Measurements from ENCODE around the gene ACSL1. TPM values are rescaled to one million over a fixed set of nuclear protein-coding genes. Genes with fewer than 3 reads are reported as not detected.
"Not testable (repeated sequence)": the region's sequence is repeated elsewhere in the genome, so short reads cannot be mapped to it uniquely, and the experiment has no call there.

The ACSL1 gene
- total RNA-seq, 2 donors from 2014 or later: 13.2 to 22.2 TPM

GRCh38 chr4:184850018-184850417 lies 24.2 kb upstream of the ACSL1 start:
- Mint-ChIP-seq H3K27me3 (peaks cover 14% of the 10 kb centered on the region), H3K36me3 (ENCODE audit: low read depth) (no peaks in the 10 kb centered on the region), H3K4me3 (no peak overlapping the region), H3K4me1 (peaks cover 7% of the 10 kb centered on the region), H3K27ac (no peak overlapping the region), H3K9me3 (no peaks in the 10 kb centered on the region)
- no peak for ATAC-seq (replicated peaks)

- Mint-ChIP-seq H3K27me3 (peaks cover 16% of the 10 kb centered on the region), H3K4me1 (peaks cover 7% of the 10 kb centered on the region), H3K36me3 (ENCODE audit: low read depth) (no peaks in the 10 kb centered on the region), H3K4me3 (peak overlapping the region; percentile 45), H3K9me3 (no peaks in the 10 kb centered on the region), H3K27ac (peak overlapping the region; percentile 61)
- ATAC-seq (replicated peaks): peak; percentile 81
Observed at GRCh38 chr4:184849185-184849584, 23.4 kb upstream of the ACSL1 start.

- no peak overlapping the region for H3K4me3 Mint-ChIP-seq
- no peaks in the 10 kb centered on the region for H3K9me3 Mint-ChIP-seq
- peaks cover 10% of the 10 kb centered on the region for H3K4me1 Mint-ChIP-seq
- peak; percentile 51 for ATAC-seq (replicated peaks)
- H3K36me3 Mint-ChIP-seq (ENCODE audit: low read depth): no peaks in the 10 kb centered on the region
- H3K27ac Mint-ChIP-seq: peak overlapping the region; percentile 61
- peaks cover 21% of the 10 kb centered on the region for H3K27me3 Mint-ChIP-seq
Observed at GRCh38 chr4:184848510-184848909, 22.7 kb upstream of the ACSL1 start.

- Mint-ChIP-seq H3K27me3 (peaks cover 25% of the 10 kb centered on the region), H3K4me1 (peaks cover 10% of the 10 kb centered on the region), H3K4me3 (no peak overlapping the region), H3K27ac (no peak overlapping the region), H3K36me3 (ENCODE audit: low read depth) (no peaks in the 10 kb centered on the region), H3K9me3 (no peaks in the 10 kb centered on the region)
- no peak for ATAC-seq (replicated peaks)
Observed at GRCh38 chr4:184846531-184846930, 20.8 kb upstream of the ACSL1 start.

GRCh38 chr4:184845367-184846021 lies 19.7 kb upstream of the ACSL1 start:
- H3K4me3 Mint-ChIP-seq: no peak overlapping the region
- no peaks in the 10 kb centered on the region for H3K36me3 Mint-ChIP-seq (ENCODE audit: low read depth)
- H3K27me3 Mint-ChIP-seq: peaks cover 31% of the 10 kb centered on the region
- no peaks in the 10 kb centered on the region for H3K9me3 Mint-ChIP-seq
- no peak overlapping the region for H3K27ac Mint-ChIP-seq
- H3K4me1 Mint-ChIP-seq: peaks cover 10% of the 10 kb centered on the region
- ATAC-seq (replicated peaks): peak; percentile 10

- no peak overlapping the region for H3K27ac Mint-ChIP-seq
- peaks cover 10% of the 10 kb centered on the region for H3K4me1 Mint-ChIP-seq
- no peak for ATAC-seq (replicated peaks)
- H3K4me3 Mint-ChIP-seq: no peak overlapping the region
- no peaks in the 10 kb centered on the region for H3K9me3 Mint-ChIP-seq
- peaks cover 31% of the 10 kb centered on the region for H3K27me3 Mint-ChIP-seq
- H3K36me3 Mint-ChIP-seq (ENCODE audit: low read depth): no peaks in the 10 kb centered on the region
Observed at GRCh38 chr4:184844742-184845141, 19.0 kb upstream of the ACSL1 start.

GRCh38 chr4:184843984-184844554 lies 18.3 kb upstream of the ACSL1 start:
- H3K36me3 Mint-ChIP-seq (ENCODE audit: low read depth): no peaks in the 10 kb centered on the region
- H3K9me3 Mint-ChIP-seq: no peaks in the 10 kb centered on the region
- H3K27me3 Mint-ChIP-seq: peaks cover 31% of the 10 kb centered on the region
- peak overlapping the region; percentile 17 for H3K4me3 Mint-ChIP-seq
- ATAC-seq (replicated peaks): peak; percentile 83
- H3K4me1 Mint-ChIP-seq: peaks cover 10% of the 10 kb centered on the region
- no peak overlapping the region for H3K27ac Mint-ChIP-seq

- not testable (repeated sequence) for H3K4me3 Mint-ChIP-seq; H3K4me1 Mint-ChIP-seq; ATAC-seq (replicated peaks)
Observed at GRCh38 chr4:184839075-184839399, 13.3 kb upstream of the ACSL1 start.

GRCh38 chr4:184838249-184839074 lies 12.7 kb upstream of the ACSL1 start:
- no peak for ATAC-seq (replicated peaks)
- no peaks in the 10 kb centered on the region for H3K36me3 Mint-ChIP-seq (ENCODE audit: low read depth)
- H3K27ac Mint-ChIP-seq: no peak overlapping the region
- no peaks in the 10 kb centered on the region for H3K9me3 Mint-ChIP-seq
- H3K4me1 Mint-ChIP-seq: no peaks in the 10 kb centered on the region
- H3K27me3 Mint-ChIP-seq: peaks cover 13% of the 10 kb centered on the region
- no peak overlapping the region for H3K4me3 Mint-ChIP-seq

More at GRCh38 chr4:184839075-184839399, 13.3 kb upstream of the ACSL1 start:
- H3K36me3 Mint-ChIP-seq (ENCODE audit: low read depth); H3K9me3 Mint-ChIP-seq; H3K27ac Mint-ChIP-seq: not testable (repeated sequence)
- H3K27me3 Mint-ChIP-seq: peaks cover 17% of the 10 kb centered on the region

- H3K4me3 Mint-ChIP-seq: no peak overlapping the region
- no peaks in the 10 kb centered on the region for H3K4me1 Mint-ChIP-seq
- ATAC-seq (replicated peaks): peak; percentile 14
- no peaks in the 10 kb centered on the region for H3K36me3 Mint-ChIP-seq (ENCODE audit: low read depth)
- H3K9me3 Mint-ChIP-seq: no peaks in the 10 kb centered on the region
- no peak overlapping the region for H3K27ac Mint-ChIP-seq
- peaks cover 9% of the 10 kb centered on the region for H3K27me3 Mint-ChIP-seq
Observed at GRCh38 chr4:184836613-184837012, 10.8 kb upstream of the ACSL1 start.

GRCh38 chr4:184833046-184833838 lies 7.5 kb upstream of the ACSL1 start:
- ATAC-seq (replicated peaks): no peak
- H3K4me3 Mint-ChIP-seq: no peak overlapping the region
- no peaks in the 10 kb centered on the region for H3K9me3 Mint-ChIP-seq
- H3K4me1 Mint-ChIP-seq: no peaks in the 10 kb centered on the region
- H3K27me3 Mint-ChIP-seq: no peaks in the 10 kb centered on the region
- no peak overlapping the region for H3K27ac Mint-ChIP-seq
- no peaks in the 10 kb centered on the region for H3K36me3 Mint-ChIP-seq (ENCODE audit: low read depth)

- Mint-ChIP-seq H3K4me3 (no peak overlapping the region), H3K27me3 (no peaks in the 10 kb centered on the region), H3K9me3 (no peaks in the 10 kb centered on the region), H3K4me1 (peaks cover 5% of the 10 kb centered on the region), H3K36me3 (ENCODE audit: low read depth) (no peaks in the 10 kb centered on the region), H3K27ac (no peak overlapping the region)
- no peak for ATAC-seq (replicated peaks)
Observed at GRCh38 chr4:184831153-184831552, 5.4 kb upstream of the ACSL1 start.

- ATAC-seq (replicated peaks): no peak
- no peaks in the 10 kb centered on the region for H3K9me3 Mint-ChIP-seq
- H3K36me3 Mint-ChIP-seq (ENCODE audit: low read depth): peaks cover 6% of the 10 kb centered on the region
- H3K4me3 Mint-ChIP-seq: peak overlapping the region; percentile 87
- peak overlapping the region; percentile 76 for H3K27ac Mint-ChIP-seq
- no peaks in the 10 kb centered on the region for H3K27me3 Mint-ChIP-seq
- H3K4me1 Mint-ChIP-seq: peaks cover 12% of the 10 kb centered on the region
Observed at GRCh38 chr4:184826691-184827270, 1.0 kb upstream of the ACSL1 start.

All from activated T-helper 17 cell treated with anti-CD3 and anti-CD28 coated beads, Interleukin-2, amount 50 U/mL, for 72 hours (primary cell).